GM18907 (cell line): ENCODE measurements around the gene MORN1.
A peak's percentile ranks its signal among the peaks of the same experiment; 100 is the strongest.
"Not testable (repeated sequence)": the region's sequence is repeated elsewhere in the genome, so short reads cannot be mapped to it uniquely, and the experiment has no call there.

Experiments used
- ATAC-seq: cut with Tn5 transposase; IDR thresholded peaks from one replicate; pipeline ENCODE4 v1.9.1; 2021; ENCODE audit warnings: mild to moderate bottlenecking, moderate library complexity; ENCODE audit not compliant: unreplicated experiment

MORN1 gene

GRCh38 chr1:2297246-2298011 lies 93.9 kb downstream of the MORN1 start:
- ATAC-seq = no peak

- ATAC-seq = no peak
Observed at GRCh38 chr1:2296614-2297013, 94.7 kb downstream of the MORN1 start.

GRCh38 chr1:2296211-2296610 lies 95.1 kb downstream of the MORN1 start:
- not testable (repeated sequence) for ATAC-seq

- no peak for ATAC-seq
Observed at GRCh38 chr1:2295526-2295925, 95.8 kb downstream of the MORN1 start.

GRCh38 chr1:2294725-2295078 lies 96.7 kb downstream of the MORN1 start:
- ATAC-seq = no peak

- ATAC-seq = no peak
Observed at GRCh38 chr1:2294033-2294724, 97.2 kb downstream of the MORN1 start.

GRCh38 chr1:2292725-2293450 lies 98.5 kb downstream of the MORN1 start:
- ATAC-seq = no peak

- no peak for ATAC-seq
Observed at GRCh38 chr1:2291577-2291976, 99.8 kb downstream of the MORN1 start.

GRCh38 chr1:2290595-2291510 lies 100.5 kb downstream of the MORN1 start:
- ATAC-seq = peak; percentile 59

- peak; percentile 26 for ATAC-seq
Observed at GRCh38 chr1:2290171-2290578, 101.2 kb downstream of the MORN1 start.

- no peak for ATAC-seq
Observed at GRCh38 chr1:2289607-2290006, 101.7 kb downstream of the MORN1 start.

GRCh38 chr1:2288816-2289536 lies 102.4 kb downstream of the MORN1 start:
- ATAC-seq = no peak

- no peak for ATAC-seq
Observed at GRCh38 chr1:2288311-2288710, 103.0 kb downstream of the MORN1 start.

- no peak for ATAC-seq
Observed at GRCh38 chr1:2287649-2288048, 103.7 kb downstream of the MORN1 start.

GRCh38 chr1:2286923-2287322 lies 104.4 kb downstream of the MORN1 start:
- ATAC-seq = no peak

GRCh38 chr1:2284932-2285331 lies 106.4 kb downstream of the MORN1 start:
- ATAC-seq = no peak

- no peak for ATAC-seq
Observed at GRCh38 chr1:2283991-2284895, 107.1 kb downstream of the MORN1 start.

GRCh38 chr1:2283371-2283990 lies 107.9 kb downstream of the MORN1 start:
- ATAC-seq = no peak
